ENCODE measurements around the gene ACTG1.

DNA sequence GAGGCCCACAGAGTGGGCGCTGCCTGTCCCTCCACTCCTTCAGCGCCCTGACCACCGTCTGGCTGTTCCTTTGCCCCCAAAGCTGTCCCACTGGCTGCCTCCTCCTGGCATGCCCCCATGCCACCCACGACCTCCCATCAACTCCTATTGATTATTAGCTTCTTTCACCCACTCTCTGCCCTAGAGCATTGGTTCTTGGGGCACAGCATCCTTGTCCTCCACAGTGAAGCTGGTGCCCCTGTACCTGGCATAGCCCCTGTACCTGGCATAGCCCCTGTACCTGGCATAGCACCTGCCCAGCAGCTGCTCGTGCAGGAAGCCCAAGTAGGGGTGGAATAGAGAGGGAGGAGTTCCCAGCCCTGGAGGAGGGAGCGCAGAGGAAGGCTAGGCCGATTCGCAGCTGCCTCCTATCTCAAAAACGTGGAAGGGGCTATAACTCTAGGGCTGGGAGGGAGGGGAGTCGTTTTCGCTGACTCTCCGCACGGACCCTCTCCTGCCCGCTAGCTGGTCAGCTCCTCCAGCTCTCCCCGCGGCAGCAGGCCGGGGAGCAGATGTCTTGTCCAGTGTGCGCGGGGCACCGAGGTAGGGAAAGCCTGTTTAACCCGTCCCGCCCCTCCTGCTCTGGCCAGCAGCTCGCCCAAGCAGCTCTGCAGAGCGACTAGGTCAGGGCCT is 5.7 kb upstream of the ACTG1 start:
- TF ChIP-seq, protein P1, sequence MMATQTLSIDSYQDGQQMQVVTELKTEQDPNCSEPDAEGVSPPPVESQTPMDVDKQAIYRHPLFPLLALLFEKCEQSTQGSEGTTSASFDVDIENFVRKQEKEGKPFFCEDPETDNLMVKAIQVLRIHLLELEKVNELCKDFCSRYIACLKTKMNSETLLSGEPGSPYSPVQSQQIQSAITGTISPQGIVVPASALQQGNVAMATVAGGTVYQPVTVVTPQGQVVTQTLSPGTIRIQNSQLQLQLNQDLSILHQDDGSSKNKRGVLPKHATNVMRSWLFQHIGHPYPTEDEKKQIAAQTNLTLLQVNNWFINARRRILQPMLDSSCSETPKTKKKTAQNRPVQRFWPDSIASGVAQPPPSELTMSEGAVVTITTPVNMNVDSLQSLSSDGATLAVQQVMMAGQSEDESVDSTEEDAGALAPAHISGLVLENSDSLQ (IDR thresholded peaks at IDR 0.05): no peak
- TF ChIP-seq TARDBP (IDR thresholded peaks at IDR 0.05) (no peak), ZNF384 (IDR thresholded peaks at IDR 0.05) (no peak), CTBP1 (IDR thresholded peaks at IDR 0.05; ENCODE audit: borderline replicate concordance) (no peak), FOXK2 (IDR thresholded peaks at IDR 0.05) (no peak), FOXM1 (IDR thresholded peaks at IDR 0.05; ENCODE audit: borderline replicate concordance) (no peak), L3MBTL2 (conservative IDR thresholded peaks at IDR 0.05) (no peak), SP1 (IDR thresholded peaks at IDR 0.05) (no peak), SUZ12 (IDR thresholded peaks at IDR 0.05) (no peak)

All from HEK293T (cell line).